Stimulated activated CD8-positive, alpha-beta memory T cell treated with anti-CD3 and anti-CD28 coated beads, Interleukin-12 subunit alpha, Interleukin-12 subunit beta, amount 100 ng/mL, for 1 hour (primary cell): ENCODE measurements around the gene RESP18.
A peak's percentile ranks its signal among the peaks of the same experiment; 100 is the strongest.
"Not testable (repeated sequence)": the region's sequence is repeated elsewhere in the genome, so short reads cannot be mapped to it uniquely, and the experiment has no call there.

Source experiments
- DNase-seq: peaks from one replicate; pipeline ENCODE4 v3.0.0-alpha.2; 2020; ENCODE audit warnings: low read depth

Gene RESP18

GRCh38 chr2:219325657-219326315 is 6.8 kb downstream of the RESP18 start:
- no peak for DNase-seq

GRCh38 chr2:219325136-219325535 is 7.4 kb downstream of the RESP18 start:
- DNase-seq: no peak

GRCh38 chr2:219323434-219323833 is 9.1 kb downstream of the RESP18 start:
- no peak for DNase-seq

GRCh38 chr2:219314804-219315468 is 17.6 kb downstream of the RESP18 start:
- DNase-seq: no peak

GRCh38 chr2:219312683-219313263 is 19.8 kb downstream of the RESP18 start:
- DNase-seq: not testable (repeated sequence)

GRCh38 chr2:219309278-219309677 is 23.3 kb downstream of the RESP18 start, which contains the start of gene PTPRN:
PTPRN (minus strand) TSS chr2:219309401; CDS start chr2:219309332, 69 bp downstream.
- DNase-seq: no peak

GRCh38 chr2:219308142-219309101 is 24.1 kb downstream of the RESP18 start:
- peak; percentile 33 for DNase-seq

- DNase-seq: no peak
Measured at GRCh38 chr2:219306047-219306446, 26.5 kb downstream of the RESP18 start.

GRCh38 chr2:219304223-219304622 is 28.3 kb downstream of the RESP18 start:
- no peak for DNase-seq

- no peak for DNase-seq
Measured at GRCh38 chr2:219302412-219302968, 30.1 kb downstream of the RESP18 start.

- no peak for DNase-seq
Measured at GRCh38 chr2:219300022-219300421, 32.5 kb downstream of the RESP18 start.

GRCh38 chr2:219299372-219299760 is 33.2 kb downstream of the RESP18 start:
- DNase-seq: no peak

GRCh38 chr2:219298759-219299371 is 33.7 kb downstream of the RESP18 start:
- DNase-seq: peak; percentile 73

- DNase-seq: no peak
Measured at GRCh38 chr2:219297766-219298456, 34.6 kb downstream of the RESP18 start.

GRCh38 chr2:219296631-219297391 is 35.7 kb downstream of the RESP18 start:
- no peak for DNase-seq

- DNase-seq: no peak
Measured at GRCh38 chr2:219296142-219296541, 36.4 kb downstream of the RESP18 start.

- peak; percentile 78 for DNase-seq
Measured at GRCh38 chr2:219294356-219295351, 37.9 kb downstream of the RESP18 start.

GRCh38 chr2:219293736-219294231 is 38.8 kb downstream of the RESP18 start:
- no peak for DNase-seq

GRCh38 chr2:219292616-219293015 is 39.9 kb downstream of the RESP18 start:
- DNase-seq: no peak
